MM.1S (cell line): ENCODE measurements around the gene CEP63.

Experiments used
- EZH2 ChIP-seq: fragments of 300-600 bp; sonication (generic); optimal IDR thresholded peaks from 2 replicates; pipeline ENCODE3; 2017; ENCODE audit warnings: low read depth, mild to moderate bottlenecking, antibody characterized with exemption, low read length, mixed read lengths
- EZH2phosphoT487 ChIP-seq: fragments of 300-600 bp; sonication (generic); IDR thresholded peaks from 2 replicates; pipeline ENCODE4 v1.6.1; 2018; ENCODE audit warnings: antibody characterized with exemption, low read length
- TF ChIP-seq, protein P1 (sequence below): fragments of 300-600 bp; sonication (generic); IDR thresholded peaks from 2 replicates; pipeline ENCODE4 v1.5.1; 2016; ENCODE audit warnings: antibody characterized with exemption, low read length, mixed read lengths

DNA sequence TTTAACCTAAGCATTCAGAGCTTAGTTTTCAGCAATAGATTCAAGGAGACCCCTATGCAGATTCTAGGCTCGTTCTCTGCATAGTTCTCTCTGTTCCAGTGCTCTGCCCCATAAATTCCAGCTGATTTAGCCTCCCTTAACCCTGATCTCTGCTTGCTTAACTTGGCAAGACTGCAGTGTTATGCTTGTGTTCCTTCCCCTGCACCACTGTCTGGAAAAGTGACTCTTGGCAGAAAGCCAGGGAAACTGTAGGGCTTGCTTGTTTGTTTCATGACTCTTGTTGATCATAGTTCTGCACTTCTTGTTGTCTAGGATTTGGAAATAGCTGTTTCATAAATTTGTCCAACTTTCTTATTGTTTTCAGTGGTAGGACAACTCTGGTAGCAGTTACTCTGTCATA lies 40.2 kb upstream of the CEP63 start:
- TF ChIP-seq, protein P1, sequence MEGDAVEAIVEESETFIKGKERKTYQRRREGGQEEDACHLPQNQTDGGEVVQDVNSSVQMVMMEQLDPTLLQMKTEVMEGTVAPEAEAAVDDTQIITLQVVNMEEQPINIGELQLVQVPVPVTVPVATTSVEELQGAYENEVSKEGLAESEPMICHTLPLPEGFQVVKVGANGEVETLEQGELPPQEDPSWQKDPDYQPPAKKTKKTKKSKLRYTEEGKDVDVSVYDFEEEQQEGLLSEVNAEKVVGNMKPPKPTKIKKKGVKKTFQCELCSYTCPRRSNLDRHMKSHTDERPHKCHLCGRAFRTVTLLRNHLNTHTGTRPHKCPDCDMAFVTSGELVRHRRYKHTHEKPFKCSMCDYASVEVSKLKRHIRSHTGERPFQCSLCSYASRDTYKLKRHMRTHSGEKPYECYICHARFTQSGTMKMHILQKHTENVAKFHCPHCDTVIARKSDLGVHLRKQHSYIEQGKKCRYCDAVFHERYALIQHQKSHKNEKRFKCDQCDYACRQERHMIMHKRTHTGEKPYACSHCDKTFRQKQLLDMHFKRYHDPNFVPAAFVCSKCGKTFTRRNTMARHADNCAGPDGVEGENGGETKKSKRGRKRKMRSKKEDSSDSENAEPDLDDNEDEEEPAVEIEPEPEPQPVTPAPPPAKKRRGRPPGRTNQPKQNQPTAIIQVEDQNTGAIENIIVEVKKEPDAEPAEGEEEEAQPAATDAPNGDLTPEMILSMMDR: no peak
- TF ChIP-seq EZH2 (no peak), EZH2phosphoT487 (no peak)
